Prostate gland (tissue), 2 donors: ENCODE data around the gene GABARAPL2.

Source experiments
- CTCF ChIP-seq, 4 experiments: fragments of 200-600 bp in 2 of 4; fragments of 450-650 bp in 2 of 4; sonication (generic) in 2 of 4; IDR thresholded peaks; 1 replicate in 3 of 4; 2 replicates in 1 of 4; pipeline ENCODE4 v1.5.1; 2016 to 2019; ENCODE audit warnings: antibody characterized with exemption in 4 of 4, mild to moderate bottlenecking in 2 of 4, moderate library complexity in 2 of 4
- POLR2A ChIP-seq: fragments of 450-650 bp; IDR thresholded peaks from one replicate; pipeline ENCODE4 v1.6.1; 2016; ENCODE audit warnings: antibody characterized with exemption, mild to moderate bottlenecking
- POLR2AphosphoS5 ChIP-seq: sonication (generic); formaldehyde crosslinking; IDR thresholded peaks from one replicate; pipeline ENCODE4 v1.6.1; 2017; ENCODE audit warnings: antibody characterized with exemption

GRCh38 chr16:75529959-75530358, 36.2 kb upstream of the GABARAPL2 start:
- no peak for TF ChIP-seq POLR2A
- TF ChIP-seq CTCF (IDR thresholded peaks at IDR 0.05), result no peak
- TF ChIP-seq POLR2AphosphoS5, result no peak
